Breast epithelium (tissue), 4 donors: Measurements from ENCODE around the gene C5AR1. TPM values are rescaled to one million over a fixed set of nuclear protein-coding genes. Genes with fewer than 3 reads are reported as not detected.
"Not testable (repeated sequence)": the region's sequence is repeated elsewhere in the genome, so short reads cannot be mapped to it uniquely, and the experiment has no call there.

ENCODE experiments used
- DNase-seq, 2 donors: peaks; one replicate each; pipeline ENCODE4 v3.0.0-alpha.2; 2019; ENCODE audit warnings: low spot score in 2 of 2
- H3K27ac ChIP-seq, 2 donors: fragments of 200-600 bp; sonication (generic) in 1 of 2; one replicate each; pipeline ENCODE4 v1.5.1; 2016 to 2019; ENCODE audit warnings: mild to moderate bottlenecking in 1 of 2
- H3K27me3 ChIP-seq, 2 donors: fragments of 200-600 bp; sonication (generic) in 1 of 2; one replicate each; pipeline versions ENCODE4 v1.5.1 to v1.6.0; 2017 to 2019; ENCODE audit warnings: control low read depth in 1 of 2, mild to moderate bottlenecking in 1 of 2
- H3K36me3 ChIP-seq: fragments of 200-600 bp; one replicate; pipeline ENCODE4 v1.5.1; 2019
- H3K4me1 ChIP-seq, 2 donors: fragments of 200-600 bp; sonication (generic); one replicate each; pipeline ENCODE4 v1.5.1; 2016 to 2019; ENCODE audit warnings: control low read depth in 1 of 2
- H3K4me3 ChIP-seq, 3 donors: fragments of 200-600 bp; sonication (generic); 1 replicate in 2 of 3; 2 replicates in 1 of 3; pipeline ENCODE4 v1.5.1; 2016 to 2019; ENCODE audit warnings: mild to moderate bottlenecking in 3 of 3, moderate library complexity in 2 of 3
- H3K9me3 ChIP-seq, 2 donors: fragments of 200-600 bp; sonication (generic) in 1 of 2; one replicate each; pipeline ENCODE4 v1.5.1; 2016 to 2019; ENCODE audit warnings: control low read depth in 1 of 2
- CTCF ChIP-seq, 3 donors: fragments of 450-650 bp; IDR thresholded peaks; one replicate each; pipeline ENCODE4 v1.5.1; 2016 to 2017; ENCODE audit warnings: antibody characterized with exemption in 3 of 3, mild to moderate bottlenecking in 3 of 3, moderate library complexity in 3 of 3
- POLR2A ChIP-seq: fragments of 450-650 bp; IDR thresholded peaks from one replicate; pipeline ENCODE4 v1.6.1; 2016; ENCODE audit warnings: antibody characterized with exemption, mild to moderate bottlenecking, moderate library complexity
- POLR2AphosphoS5 ChIP-seq, 3 donors: sonication (generic); formaldehyde crosslinking; IDR thresholded peaks; one replicate each; pipeline ENCODE4 v1.6.1; 2017; ENCODE audit warnings: antibody characterized with exemption in 3 of 3
- intact Hi-C: fragments of 100-400 bp; cut with DNase I; formaldehyde crosslinking; loops from one replicate; pipeline ENCODE4 v1.15.1; 2023; ENCODE audit warnings: low total_unique reads
- total RNA-seq, 3 donors: library from RNA; depleted of rRNA; stranded (reverse); fragments of >200 nt; gene quantifications; one replicate each; pipeline ENCODE4 v1.1.0, GENCODE V29; 2016

The C5AR1 gene
- total RNA-seq, 3 donors from 2014 or later = 7.5 to 20.0 (median 10.8) TPM

- Histone ChIP-seq H3K27ac (peak within 1 kb of the TSS in 1 of 2 donors; percentile 76), H3K36me3 (no peaks in the 10 kb centered on the region), H3K27me3 (no peaks in the 10 kb centered on the region), H3K4me3 (peak within 1 kb of the TSS; percentile 19 to 52 (median 23)), H3K4me1 (no peaks in the 10 kb centered on the region), H3K9me3 (no peaks in the 10 kb centered on the region)
- no peak for DNase-seq
- intact Hi-C loops = no loop called here
- TF ChIP-seq POLR2AphosphoS5 (IDR thresholded peaks at IDR 0.05) = no peak
- TF ChIP-seq POLR2A = no peak
- TF ChIP-seq CTCF (IDR thresholded peaks at IDR 0.05) = no peak
Observed at GRCh38 chr19:47331931-47332547, 22.4 kb downstream of the C5AR1 start, which contains the start of gene C5AR2. Gene C5AR2 (plus strand): TSS chr19:47332175. CDS start chr19:47340800, 8,625 bp downstream.

- H3K36me3 ChIP-seq, H3K9me3 ChIP-seq, intact Hi-C loops, H3K27me3 ChIP-seq, H3K4me1 ChIP-seq: not testable (repeated sequence)
- H3K4me3 ChIP-seq = peak overlapping the region in 2 of 3 donors; percentile 7
- H3K27ac ChIP-seq = peak overlapping the region in 1 of 2 donors; percentile 61
- DNase-seq = peak; percentile 63 to 82
Observed at GRCh38 chr19:47336765-47337718, 27.4 kb downstream of the C5AR1 start.

GRCh38 chr19:47339196-47339880 is 29.7 kb downstream of the C5AR1 start:
- Histone ChIP-seq H3K27me3 (no peaks in the 10 kb centered on the region), H3K9me3 (no peaks in the 10 kb centered on the region), H3K27ac (no peak overlapping the region), H3K36me3 (no peaks in the 10 kb centered on the region), H3K4me1 (no peaks in the 10 kb centered on the region), H3K4me3 (no peak overlapping the region)
- intact Hi-C loops = no loop called here
- TF ChIP-seq POLR2AphosphoS5 (IDR thresholded peaks at IDR 0.05) (no peak), POLR2A (no peak), CTCF (IDR thresholded peaks at IDR 0.05) (no peak)
- no peak for DNase-seq

- Histone ChIP-seq H3K27me3 (no peaks in the 10 kb centered on the region), H3K4me3 (no peak overlapping the region), H3K36me3 (no peaks in the 10 kb centered on the region), H3K4me1 (no peaks in the 10 kb centered on the region), H3K9me3 (no peaks in the 10 kb centered on the region), H3K27ac (no peak overlapping the region)
- intact Hi-C loops = no loop called here
- DNase-seq = no peak
- TF ChIP-seq CTCF (IDR thresholded peaks at IDR 0.05) (no peak), POLR2AphosphoS5 (IDR thresholded peaks at IDR 0.05) (no peak), POLR2A (no peak)
Observed at GRCh38 chr19:47340477-47341208, 31.0 kb downstream of the C5AR1 start.

- no peak for TF ChIP-seq CTCF (IDR thresholded peaks at IDR 0.05)
- no peak for TF ChIP-seq POLR2A
- no peak for TF ChIP-seq POLR2AphosphoS5 (IDR thresholded peaks at IDR 0.05)
- Histone ChIP-seq H3K4me3 (no peak overlapping the region), H3K27ac (no peak overlapping the region), H3K4me1 (no peaks in the 10 kb centered on the region), H3K36me3 (no peaks in the 10 kb centered on the region), H3K9me3 (no peaks in the 10 kb centered on the region), H3K27me3 (no peaks in the 10 kb centered on the region)
- no peak for DNase-seq
- intact Hi-C loops = no loop called here
Observed at GRCh38 chr19:47341734-47342133, 32.1 kb downstream of the C5AR1 start.
